ENCODE measurements around the gene RBMS3.

GRCh38 chr3:29313981-29314726, 33.3 kb downstream of the RBMS3 start:
- TF ChIP-seq CTCF (IDR thresholded peaks at IDR 0.05), result no peak
- TF ChIP-seq POLR2AphosphoS5 (IDR thresholded peaks at IDR 0.05), result no peak
- no peak for TF ChIP-seq EP300 (IDR thresholded peaks at IDR 0.05)

Measured in upper lobe of left lung (tissue), 4 donors.